ENCODE measurements around the gene LRRC9. TPM values are rescaled to one million over a fixed set of nuclear protein-coding genes. Genes with fewer than 3 reads are reported as not detected.

Gene LRRC9
- total RNA-seq, 1 experiment from 2014 or later, result 0.77 TPM

DNA sequence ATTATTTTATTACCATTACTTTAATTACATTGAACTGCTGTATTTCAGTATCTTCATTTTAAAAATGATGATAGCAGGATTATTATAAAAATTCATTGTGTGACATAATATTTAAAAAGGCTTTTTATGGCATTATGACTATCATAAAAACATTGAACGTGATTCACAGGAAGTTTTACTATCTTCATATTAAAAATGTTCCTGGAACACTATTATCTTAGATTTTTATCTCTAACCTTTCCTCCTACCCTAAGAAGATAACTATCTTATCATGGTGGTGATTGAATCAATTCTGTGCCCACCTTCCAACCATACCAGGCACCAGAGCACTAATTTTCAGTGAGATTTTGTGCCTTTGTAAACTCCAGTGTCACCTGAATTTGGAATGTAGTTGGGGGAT, 16.2 kb downstream of the LRRC9 start:
- Histone ChIP-seq H4K8ac (replicated peaks; ENCODE audit: insufficient read length, low read depth, low read length) (no peak overlapping the region), H3K27me3 (ENCODE audit: insufficient read depth, low read length) (no peaks in the 10 kb centered on the region), H3T11ph (ENCODE audit: low read length) (no peak overlapping the region), H2BK120ac (ENCODE audit: low read depth, low read length, poor library complexity, severe bottlenecking) (no peak overlapping the region), H3K4ac (ENCODE audit: low read depth, low read length) (no peak overlapping the region), H2BK5ac (ENCODE audit: insufficient read length, low read length) (no peak overlapping the region), H3K23ac (ENCODE audit: insufficient read length, low read depth, low read length) (no peak overlapping the region), H3K14ac (ENCODE audit: insufficient read depth, low read length) (no peak overlapping the region), H2AK5ac (ENCODE audit: insufficient read length, low read length) (no peak overlapping the region), H3K56ac (ENCODE audit: insufficient read length, low read depth, low read length) (no peak overlapping the region), H3K9ac (ENCODE audit: extremely low read depth, insufficient read length, low read length) (no peak overlapping the region), H3K18ac (ENCODE audit: insufficient read length, low read depth, low read length) (no peak overlapping the region), H2BK15ac (ENCODE audit: low read depth, low read length) (no peak overlapping the region), H3K4me2 (ENCODE audit: insufficient read depth, insufficient read length, low read length) (no peak overlapping the region), H4K20me1 (ENCODE audit: control insufficient read depth, insufficient read depth, insufficient read length) (no peaks in the 10 kb centered on the region), H4K91ac (ENCODE audit: insufficient read length, low read depth, low read length) (no peak overlapping the region), H2AFZ (ENCODE audit: low read length) (no peak overlapping the region), H3K9me3 (ENCODE audit: control insufficient read depth, low read depth, low read length) (no peaks in the 10 kb centered on the region), H2BK20ac (ENCODE audit: low read depth, low read length, poor library complexity, severe bottlenecking) (no peak overlapping the region), H2BK12ac (ENCODE audit: insufficient read length, low read depth, low read length) (no peak overlapping the region), H3K79me1 (ENCODE audit: insufficient read depth, low read depth, low read length, poor library complexity, severe bottlenecking) (no peaks in the 10 kb centered on the region), H3K79me2 (ENCODE audit: insufficient read depth, low read length) (no peaks in the 10 kb centered on the region), H3K4me1 (ENCODE audit: insufficient read depth, low read length) (no peaks in the 10 kb centered on the region), H3K27ac (ENCODE audit: insufficient read length, low read depth, low read length) (no peak overlapping the region), H4K5ac (ENCODE audit: insufficient read length, low read depth, low read length) (no peak overlapping the region), H3K23me2 (ENCODE audit: insufficient read length, low read depth, low read length, poor library complexity, severe bottlenecking) (no peaks in the 10 kb centered on the region)
- Mint-ChIP-seq H3K4me1 (peaks cover 0 to 3% of the 10 kb centered on the region in 2 experiments; a peak in 1 of 4 replicates), H3K9me3 (no peaks in the 10 kb centered on the region), H3K27ac (no peak overlapping the region), H3K4me3 (no peak overlapping the region), H3K27me3 (ENCODE audit: low read depth) (no peaks in the 10 kb centered on the region), H3K36me3 (ENCODE audit: insufficient read depth in 1 of 3, low read depth in 3 of 3) (no peaks in the 10 kb centered on the region)
- TF ChIP-seq, protein P1, sequence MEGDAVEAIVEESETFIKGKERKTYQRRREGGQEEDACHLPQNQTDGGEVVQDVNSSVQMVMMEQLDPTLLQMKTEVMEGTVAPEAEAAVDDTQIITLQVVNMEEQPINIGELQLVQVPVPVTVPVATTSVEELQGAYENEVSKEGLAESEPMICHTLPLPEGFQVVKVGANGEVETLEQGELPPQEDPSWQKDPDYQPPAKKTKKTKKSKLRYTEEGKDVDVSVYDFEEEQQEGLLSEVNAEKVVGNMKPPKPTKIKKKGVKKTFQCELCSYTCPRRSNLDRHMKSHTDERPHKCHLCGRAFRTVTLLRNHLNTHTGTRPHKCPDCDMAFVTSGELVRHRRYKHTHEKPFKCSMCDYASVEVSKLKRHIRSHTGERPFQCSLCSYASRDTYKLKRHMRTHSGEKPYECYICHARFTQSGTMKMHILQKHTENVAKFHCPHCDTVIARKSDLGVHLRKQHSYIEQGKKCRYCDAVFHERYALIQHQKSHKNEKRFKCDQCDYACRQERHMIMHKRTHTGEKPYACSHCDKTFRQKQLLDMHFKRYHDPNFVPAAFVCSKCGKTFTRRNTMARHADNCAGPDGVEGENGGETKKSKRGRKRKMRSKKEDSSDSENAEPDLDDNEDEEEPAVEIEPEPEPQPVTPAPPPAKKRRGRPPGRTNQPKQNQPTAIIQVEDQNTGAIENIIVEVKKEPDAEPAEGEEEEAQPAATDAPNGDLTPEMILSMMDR (conservative IDR thresholded peaks at IDR 0.05), result no peak
- WGBS (ENCODE audit: extremely low coverage, insufficient read length, low lambda C conversion rate), result no CpG with 5 or more reads among the region's 1 CpG
- DNase-seq, result no peak
